ENCODE data around the gene PNPLA7.

The PNPLA7 gene

GRCh38 chr9:137491735-137492432 is 58.3 kb downstream of the PNPLA7 start:
- ATAC-seq (ENCODE audit: low read depth) (no peak), DNase-seq (ENCODE audit: low spot score) (no peak)
- Histone ChIP-seq H3K4me3 (ENCODE audit: severe bottlenecking) (no peak overlapping the region), H3K9me3 (ENCODE audit: severe bottlenecking) (no peaks in the 10 kb centered on the region), H3K36me3 (ENCODE audit: low read depth) (no peaks in the 10 kb centered on the region), H3K27ac (ENCODE audit: poor library complexity, severe bottlenecking) (no peak overlapping the region), H3K27me3 (ENCODE audit: insufficient read depth, poor library complexity, severe bottlenecking) (no peaks in the 10 kb centered on the region), H3K4me1 (ENCODE audit: insufficient read depth, poor library complexity, severe bottlenecking) (no peaks in the 10 kb centered on the region)
- no peak for TF ChIP-seq CTCF (IDR thresholded peaks at IDR 0.05; ENCODE audit: poor library complexity, severe bottlenecking)

GRCh38 chr9:137490532-137491186 is 59.5 kb downstream of the PNPLA7 start:
- H3K4me1 ChIP-seq (ENCODE audit: insufficient read depth, poor library complexity, severe bottlenecking) = no peaks in the 10 kb centered on the region
- DNase-seq (ENCODE audit: low spot score) (no peak), ATAC-seq (ENCODE audit: low read depth) (no peak)
- H3K27ac ChIP-seq (ENCODE audit: poor library complexity, severe bottlenecking) = no peak overlapping the region
- no peaks in the 10 kb centered on the region for H3K9me3 ChIP-seq (ENCODE audit: severe bottlenecking)
- no peak for TF ChIP-seq CTCF (IDR thresholded peaks at IDR 0.05; ENCODE audit: poor library complexity, severe bottlenecking)
- no peaks in the 10 kb centered on the region for H3K36me3 ChIP-seq (ENCODE audit: low read depth)
- H3K27me3 ChIP-seq (ENCODE audit: insufficient read depth, poor library complexity, severe bottlenecking) = no peaks in the 10 kb centered on the region
- H3K4me3 ChIP-seq (ENCODE audit: severe bottlenecking) = no peak overlapping the region

- no peak for DNase-seq (ENCODE audit: low spot score)
- no peak overlapping the region for H3K4me3 ChIP-seq (ENCODE audit: severe bottlenecking)
- TF ChIP-seq CTCF (IDR thresholded peaks at IDR 0.05; ENCODE audit: poor library complexity, severe bottlenecking) = no peak
- H3K36me3 ChIP-seq (ENCODE audit: low read depth) = no peaks in the 10 kb centered on the region
- no peaks in the 10 kb centered on the region for H3K4me1 ChIP-seq (ENCODE audit: insufficient read depth, poor library complexity, severe bottlenecking)
- H3K27me3 ChIP-seq (ENCODE audit: insufficient read depth, poor library complexity, severe bottlenecking) = no peaks in the 10 kb centered on the region
- H3K9me3 ChIP-seq (ENCODE audit: severe bottlenecking) = no peaks in the 10 kb centered on the region
- no peak overlapping the region for H3K27ac ChIP-seq (ENCODE audit: poor library complexity, severe bottlenecking)
- ATAC-seq (ENCODE audit: low read depth) = no peak
These were observed 61.3 kb downstream of the PNPLA7 start for GRCh38 chr9:137488906-137489305.

GRCh38 chr9:137488327-137488653 is 61.9 kb downstream of the PNPLA7 start:
- no peak for DNase-seq (ENCODE audit: low spot score)
- no peak for TF ChIP-seq CTCF (IDR thresholded peaks at IDR 0.05; ENCODE audit: poor library complexity, severe bottlenecking)
- Histone ChIP-seq H3K9me3 (ENCODE audit: severe bottlenecking) (no peaks in the 10 kb centered on the region), H3K27ac (ENCODE audit: poor library complexity, severe bottlenecking) (no peak overlapping the region), H3K27me3 (ENCODE audit: insufficient read depth, poor library complexity, severe bottlenecking) (no peaks in the 10 kb centered on the region), H3K36me3 (ENCODE audit: low read depth) (no peaks in the 10 kb centered on the region), H3K4me3 (ENCODE audit: severe bottlenecking) (no peak overlapping the region), H3K4me1 (ENCODE audit: insufficient read depth, poor library complexity, severe bottlenecking) (no peaks in the 10 kb centered on the region)
- no peak for ATAC-seq (ENCODE audit: low read depth)
